GM12891 (cell line): Measurements from ENCODE around the gene TNPO3.
"Not testable (repeated sequence)": the region's sequence is repeated elsewhere in the genome, so short reads cannot be mapped to it uniquely, and the experiment has no call there.

ENCODE experiments used
- DNase-seq: peaks from one replicate; pipeline ENCODE4 v3.0.0; 2011; ENCODE audit warnings: low spot score; ENCODE audit not compliant: insufficient read length
- FAIRE-seq: peaks from 2 replicates; lab custom pipeline; 2011; peaks lifted over from hg19 to GRCh38; lab: Jason Lieb, UNC
- PAX5 ChIP-seq: IDR thresholded peaks from 2 replicates; pipeline ENCODE4 v1.6.1; 2011; ENCODE audit warnings: low read length, moderate library complexity, mild to moderate bottlenecking; ENCODE audit not compliant: insufficient read depth, severe bottlenecking
- POLR2A ChIP-seq: IDR thresholded peaks from 2 replicates; pipeline ENCODE4 v1.6.1; 2011; ENCODE audit warnings: low read depth, low read length, control low read depth
- POLR2AphosphoS5 ChIP-seq: IDR thresholded peaks from 2 replicates; pipeline ENCODE4 v1.6.1; 2011; ENCODE audit warnings: low read depth, low read length, control low read depth
- POU2F2 ChIP-seq: IDR thresholded peaks from 2 replicates; pipeline ENCODE4 v1.6.1; 2011; ENCODE audit warnings: low read depth, mild to moderate bottlenecking, control low read depth, low read length, moderate library complexity
- SPI1 ChIP-seq: IDR thresholded peaks from 2 replicates; pipeline ENCODE4 v1.6.1; 2011; ENCODE audit warnings: low read depth, low read length, control low read depth
- TAF1 ChIP-seq: IDR thresholded peaks from 2 replicates; pipeline ENCODE4 v1.6.1; 2011; ENCODE audit warnings: low read depth, low read length, control low read depth

Gene TNPO3

DNA sequence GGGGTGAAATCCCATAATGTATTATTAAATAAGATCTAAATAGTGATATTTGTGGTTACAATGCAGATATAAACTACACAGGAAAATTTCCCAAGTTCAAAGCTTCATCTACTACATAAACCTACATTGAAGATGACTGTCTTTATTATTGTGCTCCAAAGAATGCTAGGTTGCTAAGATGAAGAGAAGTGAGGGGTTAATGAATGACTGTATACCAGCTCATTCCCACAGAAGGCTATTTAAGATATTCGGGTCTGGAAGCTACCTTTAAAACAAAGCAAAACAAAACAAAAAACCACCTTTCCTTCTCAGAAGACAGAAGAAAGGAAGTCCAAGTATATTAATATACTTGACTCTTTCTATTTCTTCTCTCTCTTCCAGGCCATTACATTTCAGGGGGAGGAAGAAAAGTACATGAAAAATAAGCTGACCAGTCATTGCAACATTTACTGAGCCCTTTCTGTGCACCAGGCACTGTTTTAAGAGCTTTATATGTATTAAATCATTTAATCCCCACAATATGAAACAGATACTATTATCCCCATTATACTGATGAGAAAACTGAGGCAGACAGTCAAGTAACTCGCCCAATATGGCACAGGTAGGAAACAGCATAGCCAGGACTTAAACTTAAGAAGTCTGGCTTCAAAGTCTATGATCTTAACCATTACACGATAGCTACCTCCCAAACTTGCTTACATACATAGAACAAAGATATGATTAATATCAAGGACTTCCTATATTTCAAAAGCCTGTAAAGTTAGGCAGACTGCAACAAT lies 48.1 kb downstream of the TNPO3 start:
- TF ChIP-seq SPI1 (no peak), POU2F2 (no peak), POLR2AphosphoS5 (no peak), PAX5 (no peak), POLR2A (no peak), TAF1 (no peak)
- DNase-seq (no peak), FAIRE-seq (peak; percentile 35)

GRCh38 chr7:129005186-129005585 lies 49.7 kb downstream of the TNPO3 start:
- DNase-seq (no peak), FAIRE-seq (peak; percentile 52)
- no peak for TF ChIP-seq PAX5
- TF ChIP-seq TAF1 = no peak
- no peak for TF ChIP-seq POU2F2
- no peak for TF ChIP-seq SPI1
- no peak for TF ChIP-seq POLR2A
- no peak for TF ChIP-seq POLR2AphosphoS5

DNA sequence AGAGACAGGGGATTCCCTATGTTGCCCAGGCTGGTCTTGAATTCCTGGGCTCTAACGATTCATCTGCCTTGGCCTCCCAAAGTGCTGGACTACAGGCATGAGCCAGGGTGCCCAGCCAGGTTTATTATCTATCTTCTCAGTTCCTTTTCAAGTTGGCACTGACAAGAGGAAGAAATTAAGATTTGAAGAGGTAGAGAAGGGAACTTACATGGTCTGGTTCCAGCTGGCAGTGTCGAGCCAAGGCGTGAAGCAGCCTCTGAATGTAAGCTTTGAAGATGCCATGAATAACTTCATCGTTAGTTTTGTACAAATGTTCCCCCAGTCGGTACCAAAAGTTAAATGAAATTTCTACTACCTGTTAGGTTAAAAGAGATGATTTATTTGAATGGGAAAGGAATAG lies 57.7 kb downstream of the TNPO3 start:
- DNase-seq = no peak
- FAIRE-seq = no peak
- TF ChIP-seq POLR2AphosphoS5 = no peak
- TF ChIP-seq POU2F2 = no peak
- no peak for TF ChIP-seq TAF1
- no peak for TF ChIP-seq POLR2A
- no peak for TF ChIP-seq PAX5
- TF ChIP-seq SPI1 = no peak

- DNase-seq, FAIRE-seq: not testable (repeated sequence)
These were observed 60.4 kb downstream of the TNPO3 start for GRCh38 chr7:128994560-128994959.

DNA sequence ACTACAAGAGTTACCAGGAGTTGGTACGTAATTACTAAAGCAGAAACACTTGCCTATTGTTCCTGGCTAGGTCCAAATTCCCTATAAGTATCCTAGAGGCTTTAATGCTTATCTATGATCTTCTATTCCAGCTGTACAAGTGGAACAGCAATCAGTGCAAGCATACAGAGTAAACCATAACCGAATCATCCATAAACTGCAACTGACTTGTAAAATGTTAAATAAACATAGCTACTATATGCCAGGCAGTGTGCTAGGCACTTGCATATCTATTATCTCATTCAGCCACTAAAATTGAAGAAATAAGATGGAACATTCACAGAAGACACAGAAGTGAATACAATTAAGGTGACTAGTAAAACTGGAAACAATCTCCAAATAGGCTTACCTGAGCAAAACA lies 61.5 kb downstream of the TNPO3 start:
- no peak for TF ChIP-seq TAF1
- TF ChIP-seq SPI1 = no peak
- no peak for TF ChIP-seq POLR2A
- TF ChIP-seq PAX5 = no peak
- TF ChIP-seq POU2F2 = no peak
- TF ChIP-seq POLR2AphosphoS5 = no peak
- DNase-seq = no peak
- FAIRE-seq = no peak

GRCh38 chr7:128989961-128990360 lies 65.0 kb downstream of the TNPO3 start:
- no peak for FAIRE-seq
- TF ChIP-seq SPI1 (no peak), POLR2AphosphoS5 (no peak), TAF1 (no peak), POU2F2 (no peak), PAX5 (no peak), POLR2A (no peak)
- no peak for DNase-seq

DNA sequence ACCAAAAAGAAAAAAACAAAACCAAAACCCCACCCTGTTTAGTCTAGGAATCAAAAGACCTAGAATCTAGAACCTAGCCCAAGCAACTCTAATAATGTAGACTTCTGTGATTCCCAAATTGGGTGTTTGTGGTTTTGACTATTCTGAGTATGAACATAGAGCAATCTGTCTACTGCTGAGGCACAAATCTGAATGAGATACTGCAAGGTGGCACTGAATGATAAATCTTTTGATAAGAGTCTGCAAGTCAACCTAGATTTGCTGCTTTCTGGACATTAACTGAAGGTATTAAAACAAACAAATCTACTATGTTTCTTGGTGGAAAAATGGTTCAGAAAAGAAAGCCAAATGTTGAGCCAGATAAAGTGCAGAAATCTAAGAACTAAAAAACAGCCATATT lies 66.5 kb downstream of the TNPO3 start:
- FAIRE-seq (no peak), DNase-seq (no peak)
- no peak for TF ChIP-seq SPI1

- TF ChIP-seq PAX5 = no peak
- no peak for TF ChIP-seq TAF1
- no peak for TF ChIP-seq POLR2AphosphoS5
- no peak for TF ChIP-seq SPI1
- no peak for TF ChIP-seq POLR2A
- TF ChIP-seq POU2F2 = no peak
- FAIRE-seq (no peak), DNase-seq (no peak)
These were observed 68.3 kb downstream of the TNPO3 start for GRCh38 chr7:128986609-128987008.

GRCh38 chr7:128985660-128986059 lies 69.3 kb downstream of the TNPO3 start:
- FAIRE-seq (no peak), DNase-seq (no peak)
- TF ChIP-seq POLR2A = no peak
- TF ChIP-seq PAX5 = no peak
- no peak for TF ChIP-seq POU2F2
- TF ChIP-seq POLR2AphosphoS5 = no peak
- TF ChIP-seq SPI1 = no peak
- TF ChIP-seq TAF1 = no peak

DNA sequence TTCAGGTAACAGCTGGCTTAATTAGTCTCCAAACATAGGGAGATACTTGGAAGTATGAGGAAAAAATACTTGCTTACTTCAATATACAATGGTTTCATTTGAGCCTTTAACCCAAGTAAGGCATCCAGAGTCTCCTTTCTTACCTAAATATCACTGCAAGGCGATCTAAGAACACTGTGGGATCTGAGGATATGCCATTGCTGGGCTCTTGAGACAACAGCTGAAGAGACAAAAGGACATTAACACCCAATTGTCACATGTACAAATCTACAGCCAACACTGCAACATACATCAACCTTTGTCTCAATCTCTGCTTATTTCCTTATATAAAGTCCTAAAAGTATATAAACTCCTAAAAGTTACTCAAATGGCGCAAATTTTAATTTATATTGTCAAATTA lies 72.8 kb downstream of the TNPO3 start:
- DNase-seq = no peak
- no peak for FAIRE-seq
- TF ChIP-seq TAF1 (no peak), SPI1 (no peak), POLR2A (no peak), PAX5 (no peak), POLR2AphosphoS5 (no peak), POU2F2 (no peak)
